H9 (cell line): ENCODE measurements around the gene NPHP4. TPM values are rescaled to one million over a fixed set of nuclear protein-coding genes. Genes with fewer than 3 reads are reported as not detected.

Experiments used
- DNase-seq: peaks from one replicate; pipeline ENCODE4 v3.0.0-alpha.2; 2017
- H2AFZ ChIP-seq: one replicate; pipeline ENCODE4 v1.6.1; 2013; ENCODE audit warnings: mild to moderate bottlenecking, low read length, control low read depth, moderate library complexity
- H2AK5ac ChIP-seq: 2 replicates; pipeline ENCODE4 v1.6.1; 2013; ENCODE audit warnings: low read length, control low read depth, mixed read lengths; ENCODE audit not compliant: insufficient read length
- H2BK120ac ChIP-seq: one replicate; pipeline ENCODE4 v1.6.1; 2013; ENCODE audit warnings: low read depth, mild to moderate bottlenecking, low read length, control low read depth, inconsistent platforms; ENCODE audit not compliant: poor library complexity, severe bottlenecking
- H2BK12ac ChIP-seq: 2 replicates; pipeline ENCODE4 v1.6.1; 2013; ENCODE audit warnings: low read length, control low read depth, mixed read lengths, low read depth; ENCODE audit not compliant: insufficient read length
- H2BK15ac ChIP-seq: 2 replicates; pipeline ENCODE4 v1.6.1; 2013; ENCODE audit warnings: low read depth, low read length, control low read depth
- H2BK20ac ChIP-seq: one replicate; pipeline ENCODE4 v1.6.1; 2013; ENCODE audit warnings: low read depth, mild to moderate bottlenecking, low read length, control low read depth, inconsistent platforms; ENCODE audit not compliant: poor library complexity, severe bottlenecking
- H2BK5ac ChIP-seq: 2 replicates; pipeline ENCODE4 v1.6.1; 2013; ENCODE audit warnings: low read length, control low read depth, mixed read lengths; ENCODE audit not compliant: insufficient read length
- H3K14ac ChIP-seq: 2 replicates; pipeline ENCODE4 v1.6.1; 2013; ENCODE audit warnings: low read length, control low read depth; ENCODE audit not compliant: insufficient read depth
- H3K18ac ChIP-seq: 2 replicates; pipeline ENCODE4 v1.6.1; 2013; ENCODE audit warnings: low read depth, mild to moderate bottlenecking, mixed read lengths, low read length, control low read depth; ENCODE audit not compliant: insufficient read length
- H3K23ac ChIP-seq: 2 replicates; pipeline ENCODE4 v1.6.1; 2013; ENCODE audit warnings: low read length, control low read depth, mixed read lengths, low read depth; ENCODE audit not compliant: insufficient read length
- H3K23me2 ChIP-seq: 2 replicates; pipeline ENCODE4 v1.6.1; 2013; ENCODE audit warnings: low read depth, mild to moderate bottlenecking, mixed read lengths, low read length, control low read depth; ENCODE audit not compliant: insufficient read length, poor library complexity, severe bottlenecking
- H3K27ac ChIP-seq: 2 replicates; pipeline ENCODE4 v1.5.1; 2013; ENCODE audit warnings: low read length, control low read depth, mixed read lengths, low read depth; ENCODE audit not compliant: insufficient read length
- H3K27me3 ChIP-seq: 2 replicates; pipeline ENCODE4 v1.6.1; 2013; ENCODE audit warnings: low read length, control low read depth, inconsistent platforms; ENCODE audit not compliant: insufficient read depth
- H3K4ac ChIP-seq: 2 replicates; pipeline ENCODE4 v1.6.1; 2013; ENCODE audit warnings: low read depth, mild to moderate bottlenecking, control low read depth, inconsistent platforms, low read length, moderate library complexity
- H3K4me1 ChIP-seq: 2 replicates; pipeline ENCODE4 v1.6.1; 2013; ENCODE audit warnings: low read length, control low read depth, inconsistent platforms; ENCODE audit not compliant: insufficient read depth
- H3K4me2 ChIP-seq: 2 replicates; pipeline ENCODE4 v1.6.1; 2013; ENCODE audit warnings: low read length, control low read depth, mixed read lengths; ENCODE audit not compliant: insufficient read length, insufficient read depth
- H3K56ac ChIP-seq: 2 replicates; pipeline ENCODE4 v1.6.1; 2013; ENCODE audit warnings: low read depth, mild to moderate bottlenecking, mixed read lengths, low read length, control low read depth; ENCODE audit not compliant: insufficient read length
- H3K79me1 ChIP-seq: 2 replicates; pipeline ENCODE4 v1.6.1; 2013; ENCODE audit warnings: low read depth, mild to moderate bottlenecking, moderate library complexity, low read length, control low read depth, inconsistent platforms; ENCODE audit not compliant: insufficient read depth, poor library complexity, severe bottlenecking
- H3K79me2 ChIP-seq: 2 replicates; pipeline ENCODE4 v1.6.1; 2013; ENCODE audit warnings: low read length, control low read depth, inconsistent platforms; ENCODE audit not compliant: insufficient read depth
- H3K9ac ChIP-seq: 2 replicates; pipeline ENCODE4 v1.6.1; 2013; ENCODE audit warnings: low read length, control low read depth, mixed read lengths; ENCODE audit not compliant: insufficient read length; ENCODE audit errors: extremely low read depth
- H3K9me3 ChIP-seq: one replicate; pipeline ENCODE4 v1.6.1; 2013; ENCODE audit warnings: low read depth, low read length, inconsistent platforms; ENCODE audit not compliant: control insufficient read depth
- H3T11ph ChIP-seq: one replicate; pipeline ENCODE4 v1.6.1; 2013; ENCODE audit warnings: mild to moderate bottlenecking, low read length, control low read depth, inconsistent platforms
- H4K20me1 ChIP-seq: one replicate; pipeline ENCODE4 v1.6.1; 2013; ENCODE audit not compliant: control insufficient read depth, insufficient read length, insufficient read depth
- H4K5ac ChIP-seq: 2 replicates; pipeline ENCODE4 v1.6.1; 2013; ENCODE audit warnings: low read depth, mild to moderate bottlenecking, mixed read lengths, low read length, control low read depth; ENCODE audit not compliant: insufficient read length
- H4K8ac ChIP-seq: replicated peaks from 2 replicates; pipeline ENCODE4 v1.6.1; 2013; ENCODE audit warnings: low read length, control low read depth, mixed read lengths, low read depth; ENCODE audit not compliant: insufficient read length
- H4K91ac ChIP-seq: 2 replicates; pipeline ENCODE4 v1.6.1; 2013; ENCODE audit warnings: low read depth, mild to moderate bottlenecking, moderate library complexity, mixed read lengths, low read length, control low read depth; ENCODE audit not compliant: insufficient read length
- H3K27ac Mint-ChIP-seq, 3 experiments: 2 replicates in 2 of 3; 3 replicates in 1 of 3; pipeline ENCODE4 v1.8.0; 2020 to 2021; ENCODE audit warnings: mixed read lengths in 3 of 3, mild to moderate bottlenecking in 1 of 3, moderate library complexity in 1 of 3
- H3K27me3 Mint-ChIP-seq: 2 replicates; pipeline ENCODE4 v1.8.0; 2021; ENCODE audit warnings: low read depth, mild to moderate bottlenecking, moderate library complexity, mixed read lengths
- H3K36me3 Mint-ChIP-seq, 3 experiments: 2 replicates in 2 of 3; 3 replicates in 1 of 3; pipeline ENCODE4 v1.8.0; 2020 to 2021; ENCODE audit warnings: low read depth in 3 of 3, mixed read lengths in 3 of 3; ENCODE audit not compliant: insufficient read depth in 1 of 3
- H3K4me1 Mint-ChIP-seq, 2 experiments: 2 replicates each; pipeline ENCODE4 v1.8.0; 2020; ENCODE audit warnings: mixed read lengths in 2 of 2
- H3K4me3 Mint-ChIP-seq, 2 experiments: 2 replicates in 1 of 2; 3 replicates in 1 of 2; pipeline ENCODE4 v1.8.0; 2020 to 2021; ENCODE audit warnings: mild to moderate bottlenecking in 2 of 2, mixed read lengths in 2 of 2, moderate library complexity in 1 of 2
- H3K9me3 Mint-ChIP-seq, 2 experiments: 2 replicates in 1 of 2; 3 replicates in 1 of 2; pipeline ENCODE4 v1.8.0; 2020; ENCODE audit warnings: mild to moderate bottlenecking in 2 of 2, mixed read lengths in 2 of 2, moderate library complexity in 1 of 2
- WGBS: extraction: QIAGEN DNeasy Blood & Tissue Kit; methylation state at CpG from one replicate; pipeline ENCODE4 v1.1.7; 2013; ENCODE audit warnings: missing lambda C conversion rate, low lambda C conversion rate, mixed read lengths; ENCODE audit not compliant: insufficient read length; ENCODE audit errors: extremely low coverage; 5-methylcytosine and 5-hydroxymethylcytosine counted together
- total RNA-seq: library from RNA; stranded (reverse); gene quantifications from 2 replicates; pipeline ENCODE4 v1.2.1, GENCODE V29; 2021
- TF ChIP-seq, protein P1 (sequence below): fragments of 200-600 bp; sonication (generic); conservative IDR thresholded peaks from 3 replicates; pipeline ENCODE4 v1.8.0; 2021; ENCODE audit warnings: antibody characterized with exemption, mild to moderate bottlenecking

NPHP4 gene
- total RNA-seq, 1 experiment from 2014 or later = 17.6 TPM

- H3K4me1 ChIP-seq = no peaks in the 10 kb centered on the region
- no peak overlapping the region for H3K27ac Mint-ChIP-seq
Measured at GRCh38 chr1:5819391-5820025, 172.7 kb downstream of the NPHP4 start.

More at GRCh38 chr1:5819391-5820025, 172.7 kb downstream of the NPHP4 start:
- Histone ChIP-seq H2BK12ac (no peak overlapping the region), H2BK5ac (no peak overlapping the region), H4K8ac (no peak overlapping the region), H3K79me2 (no peaks in the 10 kb centered on the region), H3K9me3 (no peaks in the 10 kb centered on the region), H3T11ph (no peak overlapping the region), H4K5ac (no peak overlapping the region), H3K18ac (no peak overlapping the region), H3K9ac (no peak overlapping the region), H3K27ac (no peak overlapping the region), H3K14ac (no peak overlapping the region), H3K23me2 (no peaks in the 10 kb centered on the region), H2BK20ac (no peak overlapping the region), H3K23ac (no peak overlapping the region), H2BK15ac (no peak overlapping the region), H3K27me3 (no peaks in the 10 kb centered on the region), H2AFZ (no peak overlapping the region), H4K91ac (no peak overlapping the region), H2AK5ac (no peak overlapping the region), H4K20me1 (no peaks in the 10 kb centered on the region), H3K4me2 (no peak overlapping the region), H2BK120ac (no peak overlapping the region), H3K56ac (no peak overlapping the region), H3K4ac (no peak overlapping the region), H3K79me1 (no peaks in the 10 kb centered on the region)
- WGBS = no CpG with 5 or more reads among the region's 9 CpGs
- H3K4me3 Mint-ChIP-seq = no peak overlapping the region
- peaks cover 15% of the 10 kb centered on the region for H3K27me3 Mint-ChIP-seq
- DNase-seq = no peak
- H3K36me3 Mint-ChIP-seq = peaks cover 4 to 9% (median 6%) of the 10 kb centered on the region in 3 experiments; a peak in 5 of 7 replicates
- H3K9me3 Mint-ChIP-seq = peaks cover 7 to 21% of the 10 kb centered on the region in 2 experiments
- TF ChIP-seq, protein P1, sequence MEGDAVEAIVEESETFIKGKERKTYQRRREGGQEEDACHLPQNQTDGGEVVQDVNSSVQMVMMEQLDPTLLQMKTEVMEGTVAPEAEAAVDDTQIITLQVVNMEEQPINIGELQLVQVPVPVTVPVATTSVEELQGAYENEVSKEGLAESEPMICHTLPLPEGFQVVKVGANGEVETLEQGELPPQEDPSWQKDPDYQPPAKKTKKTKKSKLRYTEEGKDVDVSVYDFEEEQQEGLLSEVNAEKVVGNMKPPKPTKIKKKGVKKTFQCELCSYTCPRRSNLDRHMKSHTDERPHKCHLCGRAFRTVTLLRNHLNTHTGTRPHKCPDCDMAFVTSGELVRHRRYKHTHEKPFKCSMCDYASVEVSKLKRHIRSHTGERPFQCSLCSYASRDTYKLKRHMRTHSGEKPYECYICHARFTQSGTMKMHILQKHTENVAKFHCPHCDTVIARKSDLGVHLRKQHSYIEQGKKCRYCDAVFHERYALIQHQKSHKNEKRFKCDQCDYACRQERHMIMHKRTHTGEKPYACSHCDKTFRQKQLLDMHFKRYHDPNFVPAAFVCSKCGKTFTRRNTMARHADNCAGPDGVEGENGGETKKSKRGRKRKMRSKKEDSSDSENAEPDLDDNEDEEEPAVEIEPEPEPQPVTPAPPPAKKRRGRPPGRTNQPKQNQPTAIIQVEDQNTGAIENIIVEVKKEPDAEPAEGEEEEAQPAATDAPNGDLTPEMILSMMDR = no peak
- H3K4me1 Mint-ChIP-seq = peaks cover 3 to 6% of the 10 kb centered on the region in 2 experiments; a peak in 3 of 4 replicates
